AML-193 (cell line): ENCODE measurements around the gene VCPKMT.
"Not testable (repeated sequence)": the region's sequence is repeated elsewhere in the genome, so short reads cannot be mapped to it uniquely, and the experiment has no call there.

Experiments used
- DNase-seq, 2 experiments: peaks; one replicate each; lab custom pipeline; 2025; lab: John Stamatoyannopoulos, UW

The VCPKMT gene

GRCh38 chr14:50092006-50092555 is 24.3 kb downstream of the VCPKMT start:
- DNase-seq = no peak

- no peak for DNase-seq
Measured at GRCh38 chr14:50091240-50091913, 25.0 kb downstream of the VCPKMT start.

- DNase-seq = no peak
Measured at GRCh38 chr14:50089208-50089607, 27.2 kb downstream of the VCPKMT start.

GRCh38 chr14:50088731-50089130 is 27.6 kb downstream of the VCPKMT start:
- DNase-seq = no peak

- no peak for DNase-seq
Measured at GRCh38 chr14:50088117-50088515, 28.3 kb downstream of the VCPKMT start.

GRCh38 chr14:50087341-50088116 is 28.8 kb downstream of the VCPKMT start:
- no peak for DNase-seq

GRCh38 chr14:50086321-50086711 is 30.1 kb downstream of the VCPKMT start:
- DNase-seq = no peak

- no peak for DNase-seq
Measured at GRCh38 chr14:50085570-50086320, 30.6 kb downstream of the VCPKMT start.

- no peak for DNase-seq
Measured at GRCh38 chr14:50084666-50085065, 31.7 kb downstream of the VCPKMT start.

- DNase-seq = no peak
Measured at GRCh38 chr14:50083467-50084337, 32.7 kb downstream of the VCPKMT start.

GRCh38 chr14:50082784-50083466 is 33.4 kb downstream of the VCPKMT start:
- no peak for DNase-seq

- no peak for DNase-seq
Measured at GRCh38 chr14:50082308-50082742, 34.0 kb downstream of the VCPKMT start.

GRCh38 chr14:50079103-50079502 is 37.3 kb downstream of the VCPKMT start:
- not testable (repeated sequence) for DNase-seq

- not testable (repeated sequence) for DNase-seq
Measured at GRCh38 chr14:50073663-50074062, 42.7 kb downstream of the VCPKMT start.

GRCh38 chr14:50072395-50072794 is 44.0 kb downstream of the VCPKMT start:
- no peak for DNase-seq

- no peak for DNase-seq
Measured at GRCh38 chr14:50070840-50071548, 45.4 kb downstream of the VCPKMT start.

- DNase-seq = no peak
Measured at GRCh38 chr14:50070230-50070629, 46.1 kb downstream of the VCPKMT start.

- DNase-seq = no peak
Measured at GRCh38 chr14:50069325-50069724, 47.0 kb downstream of the VCPKMT start.

- DNase-seq = no peak
Measured at GRCh38 chr14:50068496-50068895, 47.9 kb downstream of the VCPKMT start.
